LNCAP (cell line): ENCODE results near the gene STK40.

ENCODE experiments used
- TF ChIP-seq, protein P1 (sequence below): fragments of 450-650 bp; IDR thresholded peaks from 2 replicates; pipeline ENCODE4 v1.5.1; 2017; ENCODE audit warnings: mild to moderate bottlenecking

STK40 gene

DNA sequence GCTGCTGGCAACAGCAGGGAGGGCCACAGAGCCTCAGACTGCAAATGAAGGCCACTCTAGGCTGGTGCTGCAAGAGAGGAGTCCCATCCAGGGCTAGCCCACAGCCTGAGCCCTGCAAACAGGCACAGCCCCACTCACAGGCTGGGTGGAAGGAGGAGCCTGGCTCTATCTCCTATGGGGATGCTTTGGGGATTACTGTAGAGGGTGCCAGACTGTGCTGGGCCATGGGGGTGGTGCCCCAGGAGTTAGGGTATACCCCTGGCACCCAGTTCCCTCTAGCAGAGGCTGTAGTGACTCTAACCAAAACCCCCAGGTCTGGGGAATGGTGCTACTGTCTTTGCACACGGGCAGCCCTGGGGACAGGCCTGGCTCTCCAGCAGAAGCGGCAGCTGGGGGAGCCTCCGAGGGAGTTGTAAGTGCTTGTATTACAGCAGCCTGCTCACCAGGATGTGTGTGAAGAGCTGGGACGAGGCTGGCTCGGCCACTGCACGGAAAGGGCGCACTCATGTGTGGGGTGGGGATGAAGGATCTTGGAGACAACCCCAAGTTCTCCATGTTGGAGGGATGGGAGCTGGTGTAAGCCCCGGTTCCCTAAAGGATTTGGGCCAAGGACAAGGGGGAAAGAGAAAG, 38.9 kb downstream of the STK40 start:
- TF ChIP-seq, protein P1, sequence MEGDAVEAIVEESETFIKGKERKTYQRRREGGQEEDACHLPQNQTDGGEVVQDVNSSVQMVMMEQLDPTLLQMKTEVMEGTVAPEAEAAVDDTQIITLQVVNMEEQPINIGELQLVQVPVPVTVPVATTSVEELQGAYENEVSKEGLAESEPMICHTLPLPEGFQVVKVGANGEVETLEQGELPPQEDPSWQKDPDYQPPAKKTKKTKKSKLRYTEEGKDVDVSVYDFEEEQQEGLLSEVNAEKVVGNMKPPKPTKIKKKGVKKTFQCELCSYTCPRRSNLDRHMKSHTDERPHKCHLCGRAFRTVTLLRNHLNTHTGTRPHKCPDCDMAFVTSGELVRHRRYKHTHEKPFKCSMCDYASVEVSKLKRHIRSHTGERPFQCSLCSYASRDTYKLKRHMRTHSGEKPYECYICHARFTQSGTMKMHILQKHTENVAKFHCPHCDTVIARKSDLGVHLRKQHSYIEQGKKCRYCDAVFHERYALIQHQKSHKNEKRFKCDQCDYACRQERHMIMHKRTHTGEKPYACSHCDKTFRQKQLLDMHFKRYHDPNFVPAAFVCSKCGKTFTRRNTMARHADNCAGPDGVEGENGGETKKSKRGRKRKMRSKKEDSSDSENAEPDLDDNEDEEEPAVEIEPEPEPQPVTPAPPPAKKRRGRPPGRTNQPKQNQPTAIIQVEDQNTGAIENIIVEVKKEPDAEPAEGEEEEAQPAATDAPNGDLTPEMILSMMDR = no peak

DNA sequence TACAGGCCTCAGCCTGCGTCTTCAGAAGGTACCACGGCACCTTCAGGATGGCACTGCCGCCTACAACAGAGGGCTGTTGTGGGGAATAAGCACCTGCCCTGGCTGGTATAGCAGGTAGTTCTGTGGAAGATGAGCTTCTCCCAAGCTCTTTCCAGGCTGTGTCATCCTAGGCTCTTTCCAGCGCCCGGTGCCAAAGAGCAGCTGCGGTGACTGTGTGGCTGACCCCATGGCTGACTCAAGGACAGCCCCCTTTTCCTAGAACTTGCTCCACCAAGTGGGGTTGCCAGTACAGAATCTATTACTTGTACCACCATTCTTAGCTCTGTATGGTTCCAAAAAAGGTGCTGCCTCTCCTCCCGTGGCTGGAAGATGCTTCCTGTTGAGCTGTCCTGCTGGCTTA, 40.4 kb downstream of the STK40 start:
- TF ChIP-seq, protein P1 = no peak

DNA sequence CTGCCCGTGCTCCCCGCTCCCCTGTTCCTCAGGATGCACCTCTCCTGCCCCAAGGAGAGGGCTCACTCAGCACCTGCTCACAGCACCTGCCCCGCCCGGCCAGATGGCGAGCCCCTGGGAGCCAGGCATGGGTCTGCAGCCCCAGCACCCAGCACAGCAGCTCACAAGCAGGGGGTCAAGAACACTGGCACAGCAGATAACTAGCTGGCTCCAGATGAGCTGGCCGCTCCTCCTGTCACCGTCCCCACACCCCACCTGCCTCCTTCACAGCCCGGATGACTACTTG, 41.4 kb downstream of the STK40 start:
- TF ChIP-seq, protein P1 = no peak

DNA sequence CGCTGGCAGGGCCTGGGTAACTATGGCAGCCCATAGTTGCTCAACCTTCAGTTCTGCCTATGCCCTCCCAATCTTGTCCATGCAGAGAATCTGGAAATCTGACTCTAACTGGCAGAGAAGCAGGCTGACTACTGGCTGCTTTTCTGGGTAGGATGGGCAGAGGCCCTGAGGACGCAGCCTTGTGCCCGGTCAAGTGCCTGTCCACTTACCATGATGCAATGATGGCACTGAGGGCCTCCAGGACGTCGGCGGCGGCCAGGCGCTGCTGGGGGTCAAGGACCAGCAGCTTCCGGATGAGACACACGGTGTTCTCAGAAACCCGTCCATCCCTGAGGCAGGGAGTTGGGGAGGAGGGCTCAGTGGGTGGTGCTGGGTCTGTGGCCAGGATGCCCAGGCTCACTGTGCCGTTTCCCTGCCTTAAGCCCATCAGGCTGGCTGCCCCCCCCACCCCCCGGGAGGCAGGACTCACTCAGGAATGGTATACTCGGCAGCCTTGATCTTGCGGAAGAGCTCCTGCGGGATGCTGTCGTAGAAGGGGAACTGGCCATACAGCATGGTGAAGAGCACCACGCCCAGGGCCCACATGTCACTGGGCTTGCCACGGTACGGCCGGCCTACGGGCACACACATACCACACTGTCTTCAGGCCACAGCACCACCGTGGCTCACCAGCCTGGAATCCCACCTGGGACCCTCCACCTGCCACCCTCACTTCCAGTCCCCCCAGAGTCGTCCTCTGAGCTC, 41.9 kb downstream of the STK40 start:
- TF ChIP-seq, protein P1 = no peak

DNA sequence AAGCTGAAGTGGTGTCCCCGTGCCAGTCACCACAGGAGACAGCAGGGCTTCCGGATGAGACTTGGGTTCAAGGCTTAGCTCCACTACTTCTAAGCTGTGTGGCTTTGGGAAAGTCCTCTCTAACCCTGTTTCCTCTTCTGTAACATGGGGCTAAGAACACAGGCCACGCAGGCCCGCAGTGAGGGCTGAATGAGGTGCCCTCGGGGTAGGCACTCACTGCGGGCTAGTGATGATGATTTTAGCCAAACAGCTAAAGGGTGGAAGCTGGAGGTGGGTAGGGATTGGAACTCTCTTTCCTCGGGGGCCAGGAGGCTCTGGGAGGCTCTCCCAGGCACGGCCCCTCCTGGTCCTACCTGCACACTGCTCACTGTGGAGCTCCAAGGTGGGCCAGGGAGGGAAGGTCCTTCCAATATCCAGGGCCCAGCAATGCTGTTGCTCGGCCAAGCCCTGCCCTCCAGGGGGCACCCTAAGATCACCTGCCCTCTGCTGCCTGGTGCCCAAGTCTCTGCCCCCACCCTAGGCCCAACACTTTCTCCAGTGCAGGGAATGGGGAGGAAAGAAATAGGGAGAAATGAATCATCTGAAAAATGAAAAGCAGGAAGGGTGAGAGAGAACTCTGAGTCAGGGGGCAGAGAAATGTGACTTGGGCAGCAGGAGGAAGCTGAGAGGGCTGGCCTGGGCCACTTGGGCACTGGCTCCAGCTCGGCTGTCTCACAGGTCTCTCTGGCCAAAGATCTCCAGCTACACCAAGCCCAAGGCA, 43.1 kb downstream of the STK40 start:
- TF ChIP-seq, protein P1 = peak; percentile 50

DNA sequence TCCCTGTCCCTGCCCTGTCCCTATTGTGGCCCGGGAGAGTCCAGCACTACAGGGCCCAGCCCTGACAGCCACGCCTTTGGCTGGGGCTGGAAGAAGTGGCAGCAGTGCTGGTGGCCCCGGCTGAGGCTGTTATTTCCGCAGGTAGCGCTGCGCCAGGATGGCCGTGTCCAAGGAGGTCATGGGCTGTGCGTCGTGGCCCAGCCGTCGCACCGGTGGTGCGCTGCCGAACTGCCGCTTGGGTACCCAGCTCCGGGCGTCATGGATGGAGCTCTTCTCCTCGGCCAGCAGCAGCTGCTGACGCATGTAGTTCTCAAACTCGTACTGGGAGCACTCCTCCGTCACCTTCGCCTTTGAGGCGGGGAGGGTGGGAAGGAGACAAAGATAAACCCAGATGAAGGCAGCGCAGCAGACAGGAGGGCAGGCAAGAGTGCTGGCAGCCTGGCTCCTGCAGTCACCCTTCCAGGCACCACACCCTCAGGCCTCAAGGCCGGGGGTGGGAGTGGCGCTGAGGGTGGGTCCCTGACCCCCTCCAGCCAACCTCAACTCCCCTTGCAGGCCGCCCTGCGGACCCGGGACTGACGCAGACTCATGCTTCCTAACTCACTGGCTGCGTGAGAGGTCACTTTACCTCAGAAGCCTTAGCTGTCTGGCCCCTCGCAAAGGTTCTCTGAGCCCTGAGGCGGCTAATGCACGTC, 44.0 kb downstream of the STK40 start:
- TF ChIP-seq, protein P1 = no peak

DNA sequence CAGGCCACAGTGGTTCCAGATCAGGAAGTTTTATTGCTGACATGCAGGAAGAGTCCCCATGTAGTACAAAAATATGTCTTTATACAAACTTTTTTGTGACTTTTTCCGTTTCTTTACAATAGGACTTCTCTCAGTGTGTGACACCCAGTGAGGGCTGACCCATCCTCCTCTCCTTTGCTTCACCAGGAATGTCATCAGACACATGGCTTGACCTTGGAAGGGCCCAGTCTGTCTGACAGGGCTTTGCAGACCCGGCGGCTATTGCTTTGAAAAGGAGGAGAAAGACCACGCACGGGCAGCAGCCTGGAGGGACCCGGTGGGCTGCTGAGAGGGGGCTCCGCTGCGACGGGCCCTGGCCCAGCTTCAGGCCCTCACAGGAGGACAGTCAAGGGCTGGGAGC, 46.1 kb downstream of the STK40 start:
- TF ChIP-seq, protein P1 = no peak
